ENCODE data around the gene CAVIN4. TPM values are rescaled to one million over a fixed set of nuclear protein-coding genes. Genes with fewer than 3 reads are reported as not detected.

CAVIN4 gene
- total and polyA plus RNA-seq, 5 experiments from 2014 or later: 0.18 TPM; not detected in 4

- Mint-ChIP-seq H3K4me3 (no peak overlapping the region), H3K4me1 (peaks cover 15 to 28% (median 25%) of the 10 kb centered on the region in 4 donors), H3K27ac (peak overlapping the region in 5 of 10 donors; percentile 1 to 65 (median 37)), H3K36me3 (no peaks in the 10 kb centered on the region), H3K27me3 (no peaks in the 10 kb centered on the region), H3K9me3 (no peaks in the 10 kb centered on the region)
- POLR2A ChIA-PET: no interaction called here
- DNase-seq: peak in 4 of 10 donors; percentile 29 to 51 (median 48)
- peak in 1 of 2 donors; percentile 16 for ATAC-seq
Measured at GRCh38 chr9:100595391-100596199, 17.7 kb downstream of the CAVIN4 start.

DNA sequence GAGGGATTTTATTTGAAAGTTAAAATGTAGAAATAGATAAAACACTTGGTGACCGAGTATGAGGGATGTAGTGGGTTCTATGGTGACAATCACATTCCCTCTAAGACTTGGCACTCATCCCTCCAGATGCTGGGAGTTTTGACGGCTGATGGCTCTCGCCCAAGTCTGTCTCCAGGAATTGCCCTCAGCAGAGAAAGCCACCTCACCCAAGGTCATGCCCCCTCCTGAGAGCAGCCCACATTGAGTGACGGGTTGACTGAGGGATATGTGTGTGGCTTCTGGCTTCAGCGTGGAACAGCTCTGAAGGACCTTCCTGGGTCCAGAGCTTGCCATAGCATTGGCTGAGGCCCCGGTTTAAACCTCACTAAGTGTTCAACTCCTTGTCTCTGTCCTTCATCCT, 19.4 kb downstream of the CAVIN4 start:
- ATAC-seq (no peak), DNase-seq (no peak)
- Mint-ChIP-seq H3K4me1 (peaks cover 18 to 33% (median 26%) of the 10 kb centered on the region in 4 donors), H3K27me3 (no peaks in the 10 kb centered on the region), H3K4me3 (peak overlapping the region in 6 of 10 donors; percentile 68 to 87 (median 82)), H3K36me3 (no peaks in the 10 kb centered on the region), H3K9me3 (peaks cover 0 to 2% (median 0%) of the 10 kb centered on the region in 9 donors), H3K27ac (peak overlapping the region in 8 of 10 donors; percentile 25 to 88 (median 70))
- POLR2A ChIA-PET: no interaction called here

GRCh38 chr9:100598641-100599145, 20.8 kb downstream of the CAVIN4 start:
- Mint-ChIP-seq H3K27ac (peak overlapping the region; percentile 47 to 88 (median 82)), H3K4me3 (peak overlapping the region; percentile 68 to 87 (median 82)), H3K27me3 (no peaks in the 10 kb centered on the region), H3K9me3 (peaks cover 0 to 2% (median 0%) of the 10 kb centered on the region in 9 donors), H3K4me1 (peaks cover 18 to 33% (median 26%) of the 10 kb centered on the region in 4 donors), H3K36me3 (no peaks in the 10 kb centered on the region)
- POLR2A ChIA-PET: interaction anchor here (1.5 kb wide), 1 partner anchor 11 kb away, joined by 3 read pairs; no protein-coding TSS in a partner anchor
- peak; percentile 84 to 91 for ATAC-seq
- peak; percentile 71 to 90 (median 80) for DNase-seq

DNA sequence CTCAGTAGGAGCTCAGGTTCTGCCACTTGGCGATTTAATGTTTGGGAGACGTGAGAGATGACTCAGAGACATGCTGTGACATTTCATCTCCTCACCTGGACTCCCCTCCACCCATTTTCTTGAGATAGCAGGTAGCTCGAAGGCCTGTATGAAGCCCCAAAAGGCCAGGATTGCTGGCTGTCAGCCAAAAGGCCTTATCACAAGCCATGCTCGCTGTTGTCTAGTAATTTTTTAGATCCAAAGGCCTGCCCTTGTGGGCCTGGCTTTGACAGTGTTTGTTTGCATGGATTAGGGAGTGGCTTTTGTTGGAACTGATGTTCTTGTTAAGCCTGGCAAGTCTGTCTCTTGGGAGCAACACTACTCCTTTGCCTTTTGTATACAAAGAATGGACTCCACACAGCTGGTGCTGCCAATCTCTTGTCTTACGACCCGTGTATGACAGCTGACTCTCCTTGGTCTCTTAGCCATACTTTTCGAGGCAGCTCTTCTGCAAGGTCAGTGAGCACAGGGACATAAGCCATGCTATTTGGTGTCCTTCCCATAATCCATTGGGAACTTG, 22.7 kb downstream of the CAVIN4 start:
- Mint-ChIP-seq H3K9me3 (peaks cover 0 to 2% (median 0%) of the 10 kb centered on the region in 9 donors), H3K27ac (peak overlapping the region in 1 of 10 donors; percentile 36), H3K27me3 (no peaks in the 10 kb centered on the region), H3K4me1 (peaks cover 18 to 32% (median 25%) of the 10 kb centered on the region in 4 donors), H3K36me3 (no peaks in the 10 kb centered on the region), H3K4me3 (peak overlapping the region in 2 of 10 donors; percentile 10 to 16)
- DNase-seq (no peak), ATAC-seq (no peak)
- POLR2A ChIA-PET: no interaction called here

DNA sequence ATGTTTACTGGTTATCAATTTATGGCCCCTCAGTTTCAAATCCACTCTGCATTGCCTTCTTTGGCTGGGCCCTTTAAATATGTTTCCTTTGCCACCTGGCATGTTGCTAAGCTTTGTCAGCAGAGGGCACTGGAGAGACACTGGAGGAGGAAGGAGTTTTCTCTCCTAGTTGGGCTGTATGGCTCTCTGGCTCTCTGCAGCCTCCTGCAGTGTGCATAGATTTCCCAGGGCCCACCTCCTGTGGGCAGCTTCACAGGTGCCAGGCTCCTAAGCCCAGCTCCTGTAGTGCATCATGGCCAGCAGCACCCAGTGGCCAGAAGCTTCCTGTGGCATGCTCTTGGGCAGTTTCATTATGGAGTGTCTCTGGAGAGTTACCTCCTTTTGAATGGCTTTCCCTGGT, 23.3 kb downstream of the CAVIN4 start:
- peak overlapping the region in 3 of 10 donors; percentile 21 to 36 (median 22) for H3K27ac Mint-ChIP-seq
- peak overlapping the region in 5 of 10 donors; percentile 10 to 74 (median 21) for H3K4me3 Mint-ChIP-seq
- H3K27me3 Mint-ChIP-seq: no peaks in the 10 kb centered on the region
- H3K36me3 Mint-ChIP-seq: no peaks in the 10 kb centered on the region
- DNase-seq: peak in 4 of 10 donors; percentile 23 to 38 (median 26)
- H3K4me1 Mint-ChIP-seq: peaks cover 16 to 26% (median 21%) of the 10 kb centered on the region in 4 donors
- ATAC-seq: no peak
- peaks cover 0 to 2% (median 0%) of the 10 kb centered on the region in 9 donors for H3K9me3 Mint-ChIP-seq
- POLR2A ChIA-PET: no interaction called here

DNA sequence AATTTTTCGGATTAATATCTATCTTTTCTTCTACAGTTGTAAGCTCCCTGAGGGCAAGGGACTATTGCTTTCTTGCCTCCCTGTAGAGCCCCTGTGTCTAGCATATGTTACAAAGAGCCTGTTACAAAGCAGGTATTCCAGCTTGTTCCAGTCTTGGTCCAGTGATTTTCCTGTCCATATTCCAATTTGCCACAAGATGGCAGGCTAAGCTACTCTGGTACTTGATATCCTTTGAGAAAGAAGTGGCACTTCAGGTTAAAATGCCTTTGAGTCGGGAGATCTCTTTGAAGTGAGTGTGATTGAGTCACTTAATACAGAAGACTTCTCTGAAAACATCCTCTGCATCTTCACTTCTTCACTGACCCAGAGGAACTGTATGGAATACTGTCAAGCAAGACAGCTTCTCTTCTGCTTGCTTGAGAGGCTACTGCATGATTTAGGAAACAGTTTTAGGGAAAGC, 24.5 kb downstream of the CAVIN4 start:
- H3K36me3 Mint-ChIP-seq: no peaks in the 10 kb centered on the region
- no peak overlapping the region for H3K27ac Mint-ChIP-seq
- H3K27me3 Mint-ChIP-seq: no peaks in the 10 kb centered on the region
- H3K4me3 Mint-ChIP-seq: no peak overlapping the region
- peaks cover 0 to 2% (median 0%) of the 10 kb centered on the region in 9 donors for H3K9me3 Mint-ChIP-seq
- POLR2A ChIA-PET: no interaction called here
- ATAC-seq (no peak), DNase-seq (no peak)
- peaks cover 16 to 25% (median 19%) of the 10 kb centered on the region in 4 donors for H3K4me1 Mint-ChIP-seq

- Mint-ChIP-seq H3K27me3 (no peaks in the 10 kb centered on the region), H3K9me3 (peaks cover 0 to 2% (median 0%) of the 10 kb centered on the region in 9 donors), H3K4me1 (peaks cover 0 to 5% (median 3%) of the 10 kb centered on the region in 4 donors), H3K27ac (no peak overlapping the region), H3K36me3 (no peaks in the 10 kb centered on the region), H3K4me3 (no peak overlapping the region)
- DNase-seq (no peak), ATAC-seq (no peak)
- POLR2A ChIA-PET: no interaction called here
Measured at GRCh38 chr9:100605405-100605804, 27.5 kb downstream of the CAVIN4 start.

DNA sequence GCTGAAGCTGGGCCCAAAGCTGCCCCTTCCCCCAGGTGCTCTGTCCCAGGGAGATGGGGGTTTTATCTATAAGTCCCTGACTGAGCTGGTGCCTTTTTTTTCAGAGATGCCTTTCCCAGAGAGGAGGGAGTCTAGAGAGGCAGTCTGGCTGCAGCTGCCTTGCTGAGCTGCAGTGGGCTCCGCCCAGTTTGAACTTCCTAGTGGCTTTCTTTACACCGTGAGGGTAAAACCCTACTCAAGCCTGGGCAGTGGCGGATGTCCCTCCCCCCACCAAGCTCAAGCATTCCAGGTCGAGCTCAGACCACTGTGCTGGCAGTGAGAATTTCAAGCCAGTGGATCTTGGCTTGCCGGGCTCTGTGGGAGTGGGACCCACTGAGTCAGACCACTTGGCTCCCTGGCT, 41.3 kb downstream of the CAVIN4 start:
- POLR2A ChIA-PET: no interaction called here
- H3K36me3 Mint-ChIP-seq: peaks cover 0 to 20% (median 0%) of the 10 kb centered on the region in 3 donors
- DNase-seq (no peak), ATAC-seq (no peak)
- no peaks in the 10 kb centered on the region for H3K4me1 Mint-ChIP-seq
- H3K27me3 Mint-ChIP-seq: peaks cover 5 to 18% (median 12%) of the 10 kb centered on the region in 5 donors
- H3K27ac Mint-ChIP-seq: no peak overlapping the region
- H3K4me3 Mint-ChIP-seq: no peak overlapping the region
- peaks cover 8 to 31% (median 17%) of the 10 kb centered on the region in 9 donors for H3K9me3 Mint-ChIP-seq

DNA sequence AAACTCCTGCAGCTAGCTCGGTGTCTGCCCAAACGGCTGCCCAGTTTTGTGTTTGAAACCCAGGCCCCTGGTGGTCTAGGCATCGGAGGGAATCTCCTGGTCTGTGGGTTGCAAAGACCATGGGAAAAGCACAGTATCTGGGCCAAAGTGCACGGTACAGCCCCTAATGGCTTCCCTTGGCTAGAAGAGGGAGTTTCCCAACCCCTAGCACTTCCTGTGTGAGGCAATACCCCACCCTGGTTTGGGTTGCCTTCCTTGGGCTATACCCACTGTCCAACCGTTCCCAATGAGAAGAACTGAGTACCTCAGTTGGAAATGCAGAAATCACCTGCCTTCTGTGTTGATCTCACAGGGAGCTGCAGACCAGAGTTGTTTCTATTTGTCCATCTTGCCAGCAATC, 41.8 kb downstream of the CAVIN4 start:
- POLR2A ChIA-PET: no interaction called here
- no peak for ATAC-seq

DNA sequence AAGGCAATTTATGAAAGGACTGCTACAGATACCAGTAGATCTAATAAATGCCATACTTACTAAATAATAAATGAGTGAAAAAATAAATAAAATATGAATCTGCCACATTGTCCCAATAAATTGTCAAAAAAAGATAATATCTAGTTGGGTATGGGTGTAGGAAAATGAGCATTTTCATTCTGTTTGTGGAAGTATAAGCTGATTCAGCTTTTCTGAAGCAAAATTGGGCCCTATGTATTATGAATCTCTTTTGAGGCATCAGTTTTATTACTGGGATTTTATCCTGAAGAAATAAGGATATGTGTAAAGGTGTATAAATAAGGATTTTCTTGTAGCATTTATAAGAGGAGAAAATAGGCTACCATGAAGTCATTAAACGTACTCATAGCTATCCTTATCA, 46.1 kb downstream of the CAVIN4 start:
- Mint-ChIP-seq H3K4me1 (no peaks in the 10 kb centered on the region), H3K4me3 (no peak overlapping the region), H3K9me3 (peaks cover 0 to 14% (median 6%) of the 10 kb centered on the region in 9 donors), H3K27ac (no peak overlapping the region), H3K27me3 (peaks cover 0 to 5% (median 0%) of the 10 kb centered on the region in 5 donors), H3K36me3 (peaks cover 0 to 8% (median 0%) of the 10 kb centered on the region in 3 donors)
- ATAC-seq (no peak), DNase-seq (no peak)
- POLR2A ChIA-PET: no interaction called here

More for the DNA sequence above, 41.8 kb downstream of the CAVIN4 start:
- H3K9me3 Mint-ChIP-seq: peaks cover 8 to 31% (median 17%) of the 10 kb centered on the region in 9 donors
- no peak overlapping the region for H3K4me3 Mint-ChIP-seq
- no peak overlapping the region for H3K27ac Mint-ChIP-seq
- no peak for DNase-seq
- peaks cover 0 to 20% (median 0%) of the 10 kb centered on the region in 3 donors for H3K36me3 Mint-ChIP-seq
- H3K27me3 Mint-ChIP-seq: peaks cover 5 to 18% (median 12%) of the 10 kb centered on the region in 5 donors
- no peaks in the 10 kb centered on the region for H3K4me1 Mint-ChIP-seq

GRCh38 chr9:100626949-100627348, 49.1 kb downstream of the CAVIN4 start:
- Mint-ChIP-seq H3K36me3 (peaks cover 0 to 8% (median 0%) of the 10 kb centered on the region in 3 donors), H3K9me3 (peaks cover 0 to 14% (median 6%) of the 10 kb centered on the region in 9 donors), H3K4me3 (no peak overlapping the region), H3K4me1 (no peaks in the 10 kb centered on the region), H3K27ac (no peak overlapping the region), H3K27me3 (peaks cover 2 to 12% (median 3%) of the 10 kb centered on the region in 5 donors)
- POLR2A ChIA-PET: no interaction called here
- DNase-seq (no peak), ATAC-seq (no peak)

- Mint-ChIP-seq H3K4me3 (no peak overlapping the region), H3K36me3 (peaks cover 0 to 10% (median 0%) of the 10 kb centered on the region in 3 donors)
Measured at GRCh38 chr9:100637787-100638186, 59.9 kb downstream of the CAVIN4 start.

More at GRCh38 chr9:100637787-100638186, 59.9 kb downstream of the CAVIN4 start:
- Mint-ChIP-seq H3K4me1 (no peaks in the 10 kb centered on the region), H3K9me3 (peaks cover 0 to 35% (median 8%) of the 10 kb centered on the region in 9 donors), H3K27me3 (peaks cover 15 to 56% (median 32%) of the 10 kb centered on the region in 5 donors), H3K27ac (peak overlapping the region in 1 of 10 donors; percentile 25)
- ATAC-seq (no peak), DNase-seq (no peak)
- POLR2A ChIA-PET: no interaction called here

Data from naive thymus-derived CD8-positive, alpha-beta T cell (primary cell).